KMS-11 (cell line): ENCODE measurements around the gene MAF.

ENCODE experiments used
- H2AFZ ChIP-seq: fragments of 200-600 bp; sonication (generic); 2 replicates; pipeline ENCODE4 v1.6.1; 2016; ENCODE audit warnings: antibody characterized with exemption, mixed run types, low read depth
- H3K27ac ChIP-seq: fragments of 200-600 bp; sonication (generic); 2 replicates; pipeline ENCODE4 v1.6.1; 2016; ENCODE audit warnings: mild to moderate bottlenecking, mixed run types
- H3K27me3 ChIP-seq: fragments of 200-600 bp; sonication (generic); 2 replicates; pipeline ENCODE4 v1.6.1; 2017; ENCODE audit warnings: mild to moderate bottlenecking, low read depth, mixed run types, moderate library complexity; ENCODE audit not compliant: insufficient read depth
- H3K36me3 ChIP-seq: fragments of 200-600 bp; sonication (generic); 2 replicates; pipeline ENCODE4 v1.6.1; 2017; ENCODE audit warnings: mild to moderate bottlenecking, mixed run types; ENCODE audit not compliant: insufficient read depth
- H3K4me1 ChIP-seq: fragments of 200-600 bp; sonication (generic); 2 replicates; pipeline ENCODE4 v1.6.1; 2016; ENCODE audit warnings: mild to moderate bottlenecking, low read depth, mixed run types; ENCODE audit not compliant: poor library complexity, severe bottlenecking
- H3K4me2 ChIP-seq: fragments of 200-600 bp; sonication (generic); 2 replicates; pipeline ENCODE4 v1.7.0; 2016; ENCODE audit warnings: mild to moderate bottlenecking, mixed run types
- H3K4me3 ChIP-seq: fragments of 200-600 bp; sonication (generic); IDR thresholded peaks from 2 replicates; pipeline ENCODE4 v1.6.1; 2017; ENCODE audit warnings: low read depth, low read length, mixed read lengths; ENCODE audit not compliant: insufficient read depth
- H3K79me2 ChIP-seq: fragments of 200-600 bp; sonication (generic); 2 replicates; pipeline ENCODE4 v1.6.1; 2016; ENCODE audit warnings: low read depth, mixed run types; ENCODE audit not compliant: insufficient read depth
- H3K9ac ChIP-seq: fragments of 200-600 bp; sonication (generic); 2 replicates; pipeline ENCODE4 v1.6.1; 2016; ENCODE audit warnings: mild to moderate bottlenecking, mixed run types
- H4K20me1 ChIP-seq: fragments of 200-600 bp; sonication (generic); 2 replicates; pipeline ENCODE4 v1.6.1; 2016; ENCODE audit warnings: mild to moderate bottlenecking, mixed run types; ENCODE audit not compliant: insufficient read depth
- CTCF ChIP-seq: fragments of 200-600 bp; sonication (generic); conservative IDR thresholded peaks from 2 replicates; pipeline ENCODE4 v1.6.1; 2017; ENCODE audit warnings: low read depth, mild to moderate bottlenecking, antibody characterized with exemption, low read length, moderate library complexity, mixed read lengths

Gene MAF

GRCh38 chr16:79609861-79610260 lies 9.3 kb upstream of the MAF start:
- no peak overlapping the region for H3K9ac ChIP-seq
- H3K27ac ChIP-seq = no peak overlapping the region
- H3K79me2 ChIP-seq = no peaks in the 10 kb centered on the region
- no peaks in the 10 kb centered on the region for H3K27me3 ChIP-seq
- peaks cover 2% of the 10 kb centered on the region for H3K4me1 ChIP-seq
- no peaks in the 10 kb centered on the region for H3K36me3 ChIP-seq
- no peak overlapping the region for H3K4me3 ChIP-seq
- no peak for TF ChIP-seq CTCF
- no peaks in the 10 kb centered on the region for H4K20me1 ChIP-seq
- H3K4me2 ChIP-seq = no peak overlapping the region
- no peak overlapping the region for H2AFZ ChIP-seq

GRCh38 chr16:79608976-79609375 lies 8.4 kb upstream of the MAF start:
- no peaks in the 10 kb centered on the region for H3K27me3 ChIP-seq
- no peaks in the 10 kb centered on the region for H3K79me2 ChIP-seq
- H3K36me3 ChIP-seq = no peaks in the 10 kb centered on the region
- no peak overlapping the region for H3K9ac ChIP-seq
- H4K20me1 ChIP-seq = no peaks in the 10 kb centered on the region
- peaks cover 11% of the 10 kb centered on the region for H3K4me1 ChIP-seq
- no peak overlapping the region for H2AFZ ChIP-seq
- no peak for TF ChIP-seq CTCF
- no peak overlapping the region for H3K4me3 ChIP-seq
- no peak overlapping the region for H3K27ac ChIP-seq
- no peak overlapping the region for H3K4me2 ChIP-seq

- Histone ChIP-seq H3K27me3 (no peaks in the 10 kb centered on the region), H3K27ac (no peak overlapping the region), H2AFZ (no peak overlapping the region), H3K79me2 (no peaks in the 10 kb centered on the region), H3K36me3 (no peaks in the 10 kb centered on the region), H3K4me1 (peaks cover 22% of the 10 kb centered on the region), H3K9ac (no peak overlapping the region), H4K20me1 (no peaks in the 10 kb centered on the region), H3K4me2 (no peak overlapping the region), H3K4me3 (no peak overlapping the region)
- TF ChIP-seq CTCF = no peak
Measured at GRCh38 chr16:79607587-79607986, 7.0 kb upstream of the MAF start.

- no peaks in the 10 kb centered on the region; the same call in 1 of the 2 replicates for H3K79me2 ChIP-seq
- no peaks in the 10 kb centered on the region for H3K27me3 ChIP-seq
- H3K36me3 ChIP-seq = no peaks in the 10 kb centered on the region
- H3K9ac ChIP-seq = no peak overlapping the region
- H3K27ac ChIP-seq = no peak overlapping the region
- no peak overlapping the region for H2AFZ ChIP-seq
- H3K4me2 ChIP-seq = no peak overlapping the region
- no peak overlapping the region for H3K4me3 ChIP-seq
- no peaks in the 10 kb centered on the region for H4K20me1 ChIP-seq
- peaks cover 27% of the 10 kb centered on the region for H3K4me1 ChIP-seq
- TF ChIP-seq CTCF = no peak
Measured at GRCh38 chr16:79605999-79606398, 5.5 kb upstream of the MAF start.
